Cardiac fibroblast (primary cell): ENCODE data around the gene C16orf95.

ENCODE experiments used
- DNase-seq, 2 donors: peaks; one replicate each; pipeline versions ENCODE4 v3.0.0 to v3.0.0-alpha.2; 2010; ENCODE audit warnings: low read depth in 2 of 2
- H3K4me3 ChIP-seq, 2 donors: replicated peaks in 1 of 2; 1 replicate in 1 of 2; 2 replicates in 1 of 2; pipeline ENCODE4 v1.5.1; 2011; ENCODE audit warnings: low read depth in 2 of 2, low read length in 2 of 2, mild to moderate bottlenecking in 2 of 2, moderate library complexity in 1 of 2
- CTCF ChIP-seq: IDR thresholded peaks from one replicate; pipeline ENCODE4 v1.5.1; 2011; ENCODE audit warnings: low read depth, mild to moderate bottlenecking, low read length, inconsistent platforms

C16orf95 gene

GRCh38 chr16:87331241-87331801, 14.1 kb upstream of the C16orf95 start:
- H3K4me3 ChIP-seq = no peak overlapping the region
- DNase-seq = no peak
- no peak for TF ChIP-seq CTCF

GRCh38 chr16:87330646-87331045, 13.5 kb upstream of the C16orf95 start:
- DNase-seq = no peak
- no peak for TF ChIP-seq CTCF
- H3K4me3 ChIP-seq = no peak overlapping the region

- no peak overlapping the region for H3K4me3 ChIP-seq
- DNase-seq = no peak
- no peak for TF ChIP-seq CTCF
Observed at GRCh38 chr16:87330257-87330624, 13.0 kb upstream of the C16orf95 start.

GRCh38 chr16:87329436-87330256, 12.5 kb upstream of the C16orf95 start:
- TF ChIP-seq CTCF = no peak
- no peak overlapping the region for H3K4me3 ChIP-seq
- DNase-seq = no peak

- no peak for TF ChIP-seq CTCF
- H3K4me3 ChIP-seq = no peak overlapping the region
- no peak for DNase-seq
Observed at GRCh38 chr16:87328846-87329245, 11.7 kb upstream of the C16orf95 start.

- no peak for DNase-seq
- TF ChIP-seq CTCF = no peak
Observed at GRCh38 chr16:87327798-87328495, 10.8 kb upstream of the C16orf95 start.

More at GRCh38 chr16:87327798-87328495, 10.8 kb upstream of the C16orf95 start:
- no peak overlapping the region for H3K4me3 ChIP-seq
